Measurements from ENCODE around the gene IGSF22.

- TF ChIP-seq CTCF (IDR thresholded peaks at IDR 0.05 in 4 of 5, conservative IDR thresholded peaks at IDR 0.05 in 1 of 5) = no peak
- no peak for TF ChIP-seq POLR2A (IDR thresholded peaks at IDR 0.05)
These were observed 7.2 kb upstream of the IGSF22 start for GRCh38 chr11:18733202-18733601.
